HL-60 (cell line): ENCODE measurements around the gene ASTN2.

ENCODE experiments used
- DNase-seq, 2 experiments: peaks; one replicate each; pipeline ENCODE4 v3.0.0-alpha.2; 2010 to 2020; ENCODE audit warnings: low read depth in 1 of 2, low spot score in 1 of 2
- H3K27ac ChIP-seq: fragments of 250-450 bp; sonication (Bioruptor Pico); replicated peaks from 2 replicates; pipeline ENCODE4 v1.5.1; 2020; ENCODE audit warnings: mild to moderate bottlenecking, moderate library complexity
- H3K27me3 ChIP-seq: fragments of 250-450 bp; sonication (Bioruptor Pico); 2 replicates; pipeline ENCODE4 v1.5.1; 2021; ENCODE audit warnings: mild to moderate bottlenecking, moderate library complexity; ENCODE audit not compliant: insufficient read depth, poor library complexity, severe bottlenecking
- H3K4me3 ChIP-seq: replicated peaks from 2 replicates; pipeline ENCODE4 v1.5.1; 2011; ENCODE audit warnings: mild to moderate bottlenecking, control low read depth, low read length; ENCODE audit not compliant: insufficient read depth
- CTCF ChIP-seq: IDR thresholded peaks from one replicate; pipeline ENCODE4 v1.5.1; 2011; ENCODE audit warnings: low read length, control low read depth, inconsistent platforms; ENCODE audit not compliant: insufficient read depth
- GABPA ChIP-seq: IDR thresholded peaks from 2 replicates; pipeline ENCODE4 v1.6.1; 2012; ENCODE audit warnings: low read depth
- POLR2AphosphoS5 ChIP-seq: IDR thresholded peaks from 2 replicates; pipeline ENCODE4 v1.6.1; 2012; ENCODE audit warnings: low read depth
- REST ChIP-seq: IDR thresholded peaks from 2 replicates; pipeline ENCODE4 v1.6.1; 2012; ENCODE audit warnings: low read depth; ENCODE audit not compliant: insufficient replicate concordance
- SPI1 ChIP-seq: IDR thresholded peaks from 2 replicates; pipeline ENCODE4 v1.6.1; 2012; ENCODE audit warnings: low read depth, mild to moderate bottlenecking, borderline replicate concordance

The ASTN2 gene

GRCh38 chr9:116774421-116775180 lies 640.3 kb downstream of the ASTN2 start:
- DNase-seq: no peak
- no peak overlapping the region for H3K4me3 ChIP-seq

DNA sequence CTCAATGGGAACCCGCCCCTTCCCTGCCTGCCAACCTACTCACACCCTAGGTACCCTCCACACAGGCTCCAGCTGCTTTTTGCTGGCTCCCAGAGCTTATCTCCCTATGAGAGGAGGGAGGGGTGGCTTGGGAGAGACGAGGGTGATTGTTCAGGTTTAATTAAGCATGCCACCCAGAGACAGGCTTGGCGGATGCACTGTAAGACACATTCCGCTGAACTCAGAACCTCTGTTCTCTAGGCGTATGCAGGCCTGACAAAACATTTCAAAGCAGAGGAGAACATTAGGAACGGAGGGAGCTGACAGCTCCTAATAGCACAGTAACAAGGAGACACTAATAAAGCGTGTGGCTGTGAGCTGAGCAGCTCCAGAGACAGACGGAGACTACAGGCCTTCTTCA lies 647.6 kb downstream of the ASTN2 start:
- DNase-seq: no peak
- no peak for TF ChIP-seq GABPA
- TF ChIP-seq SPI1: no peak
- TF ChIP-seq POLR2AphosphoS5: no peak
- no peak for TF ChIP-seq CTCF
- no peak for TF ChIP-seq REST
- H3K27me3 ChIP-seq: no peaks in the 10 kb centered on the region
- H3K4me3 ChIP-seq: no peak overlapping the region
- no peak overlapping the region for H3K27ac ChIP-seq

More at GRCh38 chr9:116774421-116775180, 640.3 kb downstream of the ASTN2 start:
- TF ChIP-seq CTCF: no peak
- TF ChIP-seq GABPA: no peak
- TF ChIP-seq POLR2AphosphoS5: no peak
- no peak for TF ChIP-seq REST
- no peak for TF ChIP-seq SPI1
- Histone ChIP-seq H3K27ac (no peak overlapping the region), H3K27me3 (no peaks in the 10 kb centered on the region)

- Histone ChIP-seq H3K27me3 (no peaks in the 10 kb centered on the region), H3K4me3 (no peak overlapping the region), H3K27ac (no peak overlapping the region)
- TF ChIP-seq SPI1 (no peak), GABPA (no peak), POLR2AphosphoS5 (no peak), CTCF (no peak), REST (no peak)
- no peak for DNase-seq
Observed at GRCh38 chr9:116765011-116765410, 649.8 kb downstream of the ASTN2 start.
